ENCODE data around the gene MBNL2. TPM values are rescaled to one million over a fixed set of nuclear protein-coding genes. Genes with fewer than 3 reads are reported as not detected.

The MBNL2 gene
- total RNA-seq, 1 donor from 2014 or later = 71.8 TPM

- TF ChIP-seq CTCF (IDR thresholded peaks at IDR 0.05; ENCODE audit: unreplicated experiment) = no peak
- no peaks in the 10 kb centered on the region for H3K36me3 Mint-ChIP-seq
These were observed 1.8 kb downstream of the MBNL2 start for GRCh38 chr13:97223711-97224541.

GRCh38 chr13:97224544-97225300 is 2.6 kb downstream of the MBNL2 start:
- no peak for DNase-seq (ENCODE audit: low spot score in 2 of 2, unreplicated experiment in 2 of 2)
- peaks cover 4% of the 10 kb centered on the region for H3K36me3 Mint-ChIP-seq
- no peaks in the 10 kb centered on the region for H3K9me3 Mint-ChIP-seq
- H3K27ac Mint-ChIP-seq = peak overlapping the region; percentile 99
- peak overlapping the region; percentile 84 for H3K4me3 Mint-ChIP-seq
- H3K4me1 Mint-ChIP-seq = peaks cover 64% of the 10 kb centered on the region
- TF ChIP-seq CTCF (IDR thresholded peaks at IDR 0.05; ENCODE audit: unreplicated experiment) = no peak
- H3K27me3 Mint-ChIP-seq (ENCODE audit: low read depth) = no peaks in the 10 kb centered on the region

More at GRCh38 chr13:97223711-97224541, 1.8 kb downstream of the MBNL2 start:
- peaks cover 62% of the 10 kb centered on the region for H3K4me1 Mint-ChIP-seq
- H3K27me3 Mint-ChIP-seq (ENCODE audit: low read depth) = no peaks in the 10 kb centered on the region
- peak in 1 of 2 experiments; percentile 48 for DNase-seq (ENCODE audit: low spot score in 2 of 2, unreplicated experiment in 2 of 2)
- peak overlapping the region; percentile 99 for H3K27ac Mint-ChIP-seq
- peak overlapping the region; percentile 84 for H3K4me3 Mint-ChIP-seq
- no peaks in the 10 kb centered on the region for H3K9me3 Mint-ChIP-seq

- H3K36me3 Mint-ChIP-seq = peaks cover 8% of the 10 kb centered on the region
- H3K4me3 Mint-ChIP-seq = peak overlapping the region; percentile 84
- no peak for DNase-seq (ENCODE audit: low spot score in 2 of 2, unreplicated experiment in 2 of 2)
- H3K4me1 Mint-ChIP-seq = peaks cover 56% of the 10 kb centered on the region
- peak overlapping the region; percentile 99 for H3K27ac Mint-ChIP-seq
- TF ChIP-seq CTCF (IDR thresholded peaks at IDR 0.05; ENCODE audit: unreplicated experiment) = no peak
- no peaks in the 10 kb centered on the region for H3K27me3 Mint-ChIP-seq (ENCODE audit: low read depth)
- no peaks in the 10 kb centered on the region for H3K9me3 Mint-ChIP-seq
These were observed 3.4 kb downstream of the MBNL2 start for GRCh38 chr13:97225533-97225932.

- Mint-ChIP-seq H3K4me3 (peak overlapping the region; percentile 84), H3K4me1 (peaks cover 54% of the 10 kb centered on the region), H3K36me3 (peaks cover 8% of the 10 kb centered on the region), H3K27me3 (ENCODE audit: low read depth) (no peaks in the 10 kb centered on the region), H3K27ac (peak overlapping the region; percentile 99), H3K9me3 (no peaks in the 10 kb centered on the region)
- no peak for DNase-seq (ENCODE audit: low spot score in 2 of 2, unreplicated experiment in 2 of 2)
- TF ChIP-seq CTCF (IDR thresholded peaks at IDR 0.05; ENCODE audit: unreplicated experiment) = no peak
These were observed 3.9 kb downstream of the MBNL2 start for GRCh38 chr13:97226013-97226412.

GRCh38 chr13:97226788-97227627 is 4.9 kb downstream of the MBNL2 start:
- Mint-ChIP-seq H3K27ac (peak overlapping the region; percentile 86), H3K36me3 (peaks cover 10% of the 10 kb centered on the region), H3K4me3 (peak overlapping the region; percentile 44), H3K9me3 (no peaks in the 10 kb centered on the region), H3K4me1 (peaks cover 47% of the 10 kb centered on the region), H3K27me3 (ENCODE audit: low read depth) (no peaks in the 10 kb centered on the region)
- DNase-seq (ENCODE audit: low spot score in 2 of 2, unreplicated experiment in 2 of 2) = no peak
- TF ChIP-seq CTCF (IDR thresholded peaks at IDR 0.05; ENCODE audit: unreplicated experiment) = no peak

All from mesothelial cell of epicardium (in vitro differentiated cells).